ENCODE results near the gene HOXB6. TPM values are rescaled to one million over a fixed set of nuclear protein-coding genes. Genes with fewer than 3 reads are reported as not detected.

The HOXB6 gene
- polyA plus RNA-seq, 1 donor from 2014 or later = not detected

DNA sequence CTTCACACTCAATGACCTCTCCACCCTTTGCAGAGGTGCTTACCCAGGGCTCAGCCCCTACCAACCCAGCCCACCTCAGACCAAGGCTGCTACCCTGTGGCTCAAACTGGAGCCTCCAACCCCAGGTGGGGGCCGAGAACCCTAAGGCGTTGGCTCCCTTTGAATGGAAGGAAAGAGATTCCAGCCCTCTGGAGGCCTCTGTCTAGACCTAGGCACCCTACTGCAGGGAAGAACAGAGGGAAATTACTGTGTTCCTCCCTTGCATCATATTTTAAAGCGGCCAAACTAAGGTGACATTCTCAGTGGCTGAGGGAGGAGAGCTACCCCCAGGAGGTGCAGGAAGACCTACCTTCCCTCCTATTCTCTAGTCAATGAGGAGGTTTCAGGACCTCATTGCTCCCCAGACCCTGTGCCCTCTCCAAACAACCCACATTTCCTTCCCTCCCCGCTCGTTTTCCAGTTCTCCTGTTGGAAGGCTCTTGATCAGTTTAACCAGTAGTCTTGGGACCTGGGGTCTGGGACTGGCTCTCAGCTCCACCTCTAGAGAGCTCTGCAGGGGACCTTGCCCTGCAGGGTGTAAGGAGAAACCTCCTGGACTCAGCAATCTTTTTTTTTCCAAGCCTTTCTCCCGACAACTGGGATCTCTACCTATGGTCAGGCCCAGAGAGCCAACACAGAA is 15.8 kb upstream of the HOXB6 start:
- H3K4me3 Mint-ChIP-seq = peak overlapping the region in 1 of 4 donors; percentile 44

GRCh38 chr17:48619826-48620449 is 15.2 kb upstream of the HOXB6 start:
- Mint-ChIP-seq H3K27ac (peak overlapping the region in 2 of 3 donors; percentile 74 to 83), H3K4me3 (peak overlapping the region in 2 of 4 donors; percentile 48 to 74), H3K36me3 (peaks cover 1% of the 10 kb centered on the region), H3K4me1 (peaks cover 3 to 17% (median 5%) of the 10 kb centered on the region in 3 donors), H3K9me3 (no peaks in the 10 kb centered on the region), H3K27me3 (peaks cover 80% of the 10 kb centered on the region)

More for the DNA sequence above, 15.8 kb upstream of the HOXB6 start:
- peaks cover 4 to 13% (median 5%) of the 10 kb centered on the region in 3 donors for H3K4me1 Mint-ChIP-seq
- H3K27ac Mint-ChIP-seq = peak overlapping the region in 1 of 3 donors; percentile 66
- peaks cover 1% of the 10 kb centered on the region for H3K36me3 Mint-ChIP-seq
- peaks cover 79% of the 10 kb centered on the region for H3K27me3 Mint-ChIP-seq
- no peaks in the 10 kb centered on the region for H3K9me3 Mint-ChIP-seq

DNA sequence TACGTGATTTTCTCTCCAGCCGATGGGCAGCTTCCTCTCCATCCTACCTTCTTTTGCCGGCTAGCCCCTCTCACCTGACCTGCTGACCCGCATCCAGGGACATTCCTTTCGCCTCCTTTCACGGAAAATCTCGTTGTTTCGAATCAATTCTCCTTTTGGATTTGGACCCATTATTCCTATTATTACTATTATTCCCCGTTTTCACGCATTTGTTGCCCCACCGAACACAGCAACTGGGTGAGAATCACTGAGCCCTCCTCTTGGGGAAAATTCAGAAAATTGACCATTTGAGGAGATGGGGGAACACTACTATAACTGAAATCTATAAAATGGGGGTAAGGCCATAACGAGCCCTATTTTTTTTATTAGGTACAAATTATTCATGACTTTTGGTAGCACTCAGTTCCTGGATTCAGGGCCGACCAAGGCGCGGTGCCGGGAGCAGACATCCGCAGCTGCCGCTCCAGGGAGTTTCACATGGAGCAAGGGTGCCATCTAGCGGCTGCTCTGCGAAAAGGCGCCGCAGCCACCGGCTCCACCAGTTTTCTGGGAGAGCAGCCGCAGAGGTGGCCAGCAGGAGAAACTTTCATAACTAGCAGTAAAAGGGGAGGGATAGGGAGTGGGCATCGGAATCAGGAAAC is 13.6 kb upstream of the HOXB6 start:
- peaks cover 77% of the 10 kb centered on the region for H3K27me3 Mint-ChIP-seq
- peak overlapping the region; percentile 72 to 98 (median 94) for H3K27ac Mint-ChIP-seq
- peaks cover 3% of the 10 kb centered on the region for H3K36me3 Mint-ChIP-seq
- peaks cover 4 to 17% (median 7%) of the 10 kb centered on the region in 3 donors for H3K4me1 Mint-ChIP-seq
- H3K4me3 Mint-ChIP-seq = peak overlapping the region; percentile 3 to 82 (median 74)
- H3K9me3 Mint-ChIP-seq = peaks cover 0 to 2% (median 0%) of the 10 kb centered on the region in 3 donors

- Mint-ChIP-seq H3K4me3 (peak overlapping the region in 2 of 4 donors; percentile 12 to 68), H3K36me3 (peaks cover 3% of the 10 kb centered on the region), H3K27ac (peak overlapping the region; percentile 72 to 98 (median 94)), H3K4me1 (peaks cover 4 to 17% (median 10%) of the 10 kb centered on the region in 3 donors), H3K9me3 (peaks cover 0 to 2% (median 0%) of the 10 kb centered on the region in 3 donors), H3K27me3 (peaks cover 74% of the 10 kb centered on the region)
Measured at GRCh38 chr17:48617471-48618255, 12.9 kb upstream of the HOXB6 start.

DNA sequence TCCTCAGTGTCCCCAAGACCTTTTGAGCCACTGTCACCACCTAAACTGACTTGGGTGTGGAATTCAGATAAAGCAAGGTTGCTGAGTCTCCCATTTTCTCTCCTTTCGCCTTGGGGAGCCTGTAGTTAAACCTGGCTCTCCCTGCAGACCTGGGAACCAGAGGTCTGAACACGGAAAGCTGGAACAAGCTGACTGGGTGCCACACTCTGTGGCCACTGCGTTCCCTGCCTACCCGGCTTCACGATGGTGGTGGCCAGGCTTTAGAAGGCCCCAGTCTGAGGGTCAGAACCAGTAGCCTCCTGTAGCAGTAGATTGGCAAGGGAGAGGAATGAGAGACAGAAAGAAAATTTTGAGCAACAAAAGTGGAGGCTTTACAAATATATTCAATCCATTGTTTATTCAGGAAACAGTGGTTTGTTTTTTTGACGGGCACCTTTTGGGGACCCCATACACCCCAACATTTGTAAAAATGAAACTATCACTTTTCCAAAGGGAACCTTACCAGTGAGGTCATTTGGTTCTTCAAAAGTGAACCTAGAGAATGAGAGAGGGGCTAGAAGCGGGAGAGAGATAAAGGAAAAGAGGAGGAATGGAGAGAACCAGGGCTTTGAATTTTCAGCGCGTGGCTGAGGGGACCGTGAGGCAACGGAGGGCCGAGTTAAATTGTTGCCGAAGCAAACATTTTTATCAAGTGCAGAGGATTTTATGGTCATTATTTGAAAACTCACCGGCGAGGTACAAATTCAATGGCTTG is 12.1 kb upstream of the HOXB6 start:
- peaks cover 0 to 2% (median 0%) of the 10 kb centered on the region in 3 donors for H3K9me3 Mint-ChIP-seq
- peak overlapping the region in 2 of 4 donors; percentile 12 to 66 for H3K4me3 Mint-ChIP-seq
- H3K36me3 Mint-ChIP-seq = peaks cover 3% of the 10 kb centered on the region
- peaks cover 8 to 17% (median 14%) of the 10 kb centered on the region in 3 donors for H3K4me1 Mint-ChIP-seq
- peak overlapping the region; percentile 41 to 98 (median 76) for H3K27ac Mint-ChIP-seq
- peaks cover 70% of the 10 kb centered on the region for H3K27me3 Mint-ChIP-seq

DNA sequence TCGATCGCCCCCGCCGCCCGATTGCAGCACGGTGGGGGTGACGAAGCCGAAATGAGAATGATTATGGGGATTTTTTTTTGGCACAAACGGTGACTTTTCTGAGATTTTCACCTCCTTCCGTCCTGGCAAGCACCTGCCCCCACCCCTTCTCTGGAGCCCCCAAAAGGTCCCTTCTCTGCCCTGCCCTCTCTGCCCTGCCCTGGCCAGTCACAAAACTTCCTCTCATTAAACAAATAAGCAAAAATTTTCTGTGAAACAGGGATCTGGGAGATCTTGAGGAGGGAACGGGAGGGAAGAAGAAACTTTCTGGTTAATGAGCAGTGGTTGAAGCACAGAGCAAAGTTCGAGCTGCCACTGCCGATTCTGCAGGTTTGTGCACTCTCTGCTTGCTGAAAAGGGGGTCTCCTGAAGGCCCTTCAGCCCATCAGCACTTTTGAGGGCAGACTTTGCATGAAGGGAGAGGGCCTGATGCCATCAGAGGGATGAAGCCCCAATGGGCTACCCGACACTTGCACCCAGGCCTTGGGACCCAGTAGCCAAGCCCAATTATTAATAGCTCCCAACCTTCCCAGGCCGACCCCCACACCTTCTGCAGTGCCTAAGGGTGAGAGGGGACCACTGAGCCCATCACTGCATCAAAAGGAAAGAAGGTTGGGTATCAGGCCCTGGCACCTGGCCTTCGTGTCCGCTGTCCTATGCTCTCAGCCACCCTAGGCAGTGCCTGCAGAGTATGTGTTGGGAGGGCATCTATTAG is 11.4 kb upstream of the HOXB6 start:
- Mint-ChIP-seq H3K36me3 (peaks cover 3% of the 10 kb centered on the region), H3K4me1 (peaks cover 11 to 22% (median 16%) of the 10 kb centered on the region in 3 donors), H3K4me3 (peak overlapping the region in 1 of 4 donors; percentile 66), H3K27ac (peak overlapping the region; percentile 67 to 98 (median 83)), H3K27me3 (peaks cover 67% of the 10 kb centered on the region), H3K9me3 (peaks cover 0 to 2% (median 0%) of the 10 kb centered on the region in 3 donors)

- Mint-ChIP-seq H3K27me3 (peaks cover 67% of the 10 kb centered on the region), H3K9me3 (peaks cover 0 to 4% (median 0%) of the 10 kb centered on the region in 3 donors), H3K4me3 (peak within 1 kb of the TSS in 3 of 4 donors; percentile 66 to 90 (median 67)), H3K27ac (peak within 1 kb of the TSS; percentile 83 to 98 (median 86)), H3K36me3 (peaks cover 2% of the 10 kb centered on the region), H3K4me1 (peaks cover 15 to 28% (median 20%) of the 10 kb centered on the region in 3 donors)
Measured at GRCh38 chr17:48615047-48615962, 10.5 kb upstream of the HOXB6 start, which contains the start of gene HOXB8. HOXB8 (minus strand) TSS chr17:48615292; CDS start chr17:48614704, 588 bp downstream.

DNA sequence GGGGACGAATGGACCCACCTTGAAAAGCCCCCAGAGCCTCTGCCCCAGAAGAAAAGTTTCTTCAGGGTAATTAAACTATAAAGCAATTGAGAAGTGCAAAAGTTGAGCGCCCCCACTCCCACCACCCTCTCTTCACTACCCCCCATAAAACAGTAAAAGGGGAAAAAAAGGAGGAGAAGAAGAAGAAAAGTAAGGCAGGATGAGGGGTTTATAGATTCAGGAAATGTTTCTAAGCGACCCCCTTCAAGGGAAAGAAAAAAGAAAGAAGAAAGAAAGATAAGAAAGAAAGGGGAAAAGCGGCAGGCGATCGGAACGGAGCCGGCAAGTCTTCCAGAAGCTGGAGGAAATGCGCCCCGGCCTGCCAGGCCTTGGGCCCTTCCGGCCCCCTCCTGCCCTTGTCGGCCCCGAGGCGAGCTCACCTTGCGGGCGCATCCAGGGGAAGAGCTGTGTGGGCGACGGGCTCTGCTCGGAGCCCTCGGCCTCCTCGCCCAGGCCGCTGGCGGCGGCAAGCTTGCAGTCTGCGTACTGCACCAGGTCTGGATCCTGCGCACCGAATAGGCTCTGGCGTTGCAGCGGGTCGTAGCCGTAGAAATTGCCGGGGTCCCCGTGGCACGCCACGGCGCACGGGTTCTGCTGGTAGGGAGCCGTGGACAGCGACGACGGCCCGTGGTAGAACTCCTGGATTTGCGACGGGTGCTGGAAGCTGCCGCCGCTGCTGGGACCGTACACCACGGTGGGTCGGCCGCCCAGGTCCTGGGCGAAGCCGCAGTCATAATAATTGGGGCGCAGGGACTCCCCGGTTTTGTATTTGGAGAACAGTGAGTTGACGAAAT is 9.3 kb upstream of the HOXB6 start:
- Mint-ChIP-seq H3K4me1 (peaks cover 15 to 28% (median 20%) of the 10 kb centered on the region in 3 donors), H3K27me3 (peaks cover 61% of the 10 kb centered on the region), H3K4me3 (peak overlapping the region; percentile 21 to 90 (median 75)), H3K27ac (peak overlapping the region; percentile 76 to 82 (median 78)), H3K9me3 (peaks cover 0 to 4% (median 0%) of the 10 kb centered on the region in 3 donors), H3K36me3 (peaks cover 2% of the 10 kb centered on the region)

- Mint-ChIP-seq H3K27me3 (peaks cover 51% of the 10 kb centered on the region), H3K27ac (peak overlapping the region in 2 of 3 donors; percentile 82 to 91), H3K4me3 (peak overlapping the region; percentile 82 to 94 (median 88)), H3K4me1 (peaks cover 15 to 21% (median 16%) of the 10 kb centered on the region in 3 donors), H3K36me3 (peaks cover 2% of the 10 kb centered on the region), H3K9me3 (peaks cover 0 to 4% (median 0%) of the 10 kb centered on the region in 3 donors)
Measured at GRCh38 chr17:48612854-48613691, 8.3 kb upstream of the HOXB6 start.

DNA sequence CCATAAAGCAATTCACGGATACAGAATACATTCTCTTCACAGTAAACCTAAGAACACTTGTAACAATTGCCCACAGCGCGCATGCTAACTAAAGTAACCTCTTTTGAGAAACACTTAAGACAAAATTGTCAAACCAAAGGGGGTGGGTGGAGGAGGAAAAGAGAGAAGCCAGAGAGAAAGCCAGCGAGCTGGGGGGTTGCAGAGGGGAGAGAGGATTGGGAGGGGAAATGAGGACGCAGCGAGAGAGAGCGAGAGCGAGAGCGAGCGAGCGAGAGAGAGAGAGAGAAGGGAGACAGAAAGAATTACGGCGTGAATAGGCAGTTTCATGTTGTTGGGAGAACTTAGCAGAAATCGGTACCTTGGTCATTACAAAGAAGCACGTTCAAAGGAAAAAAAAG is 7.7 kb upstream of the HOXB6 start:
- Mint-ChIP-seq H3K27ac (peak overlapping the region in 1 of 3 donors; percentile 82), H3K27me3 (peaks cover 49% of the 10 kb centered on the region), H3K4me3 (peak overlapping the region; percentile 74 to 94 (median 84)), H3K9me3 (peaks cover 0 to 4% (median 0%) of the 10 kb centered on the region in 3 donors), H3K36me3 (peaks cover 4% of the 10 kb centered on the region), H3K4me1 (peaks cover 15 to 21% (median 15%) of the 10 kb centered on the region in 3 donors)

Measured in IgD-negative memory B cell (primary cell).